ENCODE measurements around the gene RMND5B. TPM values are rescaled to one million over a fixed set of nuclear protein-coding genes. Genes with fewer than 3 reads are reported as not detected.
"Not testable (repeated sequence)": the region's sequence is repeated elsewhere in the genome, so short reads cannot be mapped to it uniquely, and the experiment has no call there.

Gene RMND5B
- total RNA-seq, 2 experiments from 2014 or later: 26.0 to 26.7 TPM

DNA sequence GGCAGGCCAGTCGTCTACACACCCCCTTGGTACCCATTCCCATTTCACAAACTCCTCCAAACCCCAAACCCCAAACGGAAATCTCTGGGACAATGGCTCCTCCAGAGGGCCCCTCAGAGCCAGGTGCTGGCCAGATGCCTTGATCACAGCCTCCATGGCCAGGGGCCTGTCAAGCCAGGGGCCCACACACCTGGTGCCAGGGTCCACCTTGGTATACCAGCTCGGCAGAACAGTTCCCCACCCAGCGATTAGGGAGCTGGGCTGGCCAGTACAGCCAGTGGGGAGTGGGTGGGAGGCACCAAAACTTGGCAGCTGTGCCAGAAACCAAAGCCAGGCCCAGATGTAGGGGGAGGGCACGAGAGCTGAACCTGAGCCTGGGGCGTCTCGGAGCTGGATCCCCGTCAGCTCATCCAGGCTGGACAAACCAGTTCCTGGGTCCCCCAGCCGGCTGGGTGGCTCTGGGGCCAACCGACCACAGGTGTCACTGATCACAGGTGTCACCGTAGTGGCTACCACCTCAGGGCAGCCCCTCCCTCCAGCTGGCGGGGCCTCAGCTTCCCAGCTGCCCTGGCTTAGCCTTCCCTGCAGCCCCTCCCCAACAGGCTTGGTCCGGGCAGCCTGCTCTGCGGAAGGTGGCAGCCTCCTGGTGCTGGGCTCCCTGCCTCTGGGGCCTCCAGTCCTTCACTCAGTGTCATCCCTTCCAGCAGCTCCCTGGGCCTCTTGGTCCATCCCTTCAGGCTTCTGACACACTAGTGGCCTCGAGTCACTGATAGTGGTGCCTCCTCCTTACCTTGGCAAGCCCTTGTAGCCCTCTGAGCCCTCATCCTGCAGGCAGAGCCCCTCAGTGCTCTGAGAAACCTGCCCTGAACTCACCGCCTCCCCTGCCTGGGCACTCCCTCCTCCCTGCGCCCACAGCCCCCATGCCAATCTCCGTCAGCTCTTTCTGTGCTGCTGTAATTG, 6.6 kb upstream of the RMND5B start:
- H3K27me3 Mint-ChIP-seq (ENCODE audit: low read depth): no peaks in the 10 kb centered on the region

GRCh38 chr5:178125253-178125906, 5.4 kb upstream of the RMND5B start:
- Mint-ChIP-seq H3K4me3 (no peak overlapping the region), H3K4me1 (ENCODE audit: low read depth) (peaks cover 14% of the 10 kb centered on the region), H3K9me3 (no peaks in the 10 kb centered on the region), H3K27ac (no peak overlapping the region), H3K27me3 (ENCODE audit: low read depth) (no peaks in the 10 kb centered on the region), H3K36me3 (ENCODE audit: low read depth) (no peaks in the 10 kb centered on the region)
- intact Hi-C loops (cut with micrococcal nuclease): no loop called here
- no peak for DNase-seq
- CTCF ChIA-PET: interaction anchor here (1.0 kb wide), 1 partner anchor 49 kb away, joined by 6 read pairs; no protein-coding TSS in a partner anchor

More for the DNA sequence above, 6.6 kb upstream of the RMND5B start:
- Mint-ChIP-seq H3K27ac (no peak overlapping the region), H3K4me1 (ENCODE audit: low read depth) (peaks cover 9% of the 10 kb centered on the region), H3K9me3 (no peaks in the 10 kb centered on the region), H3K36me3 (ENCODE audit: low read depth) (no peaks in the 10 kb centered on the region), H3K4me3 (no peak overlapping the region)
- no peak for DNase-seq
- CTCF ChIA-PET: interaction anchor here (0.5 to 1.7 kb wide), 5 partner anchors 13 to 57 kb away, joined by 3 to 6 read pairs (median 3); no protein-coding TSS in a partner anchor
- intact Hi-C loops (cut with micrococcal nuclease): no loop called here

DNA sequence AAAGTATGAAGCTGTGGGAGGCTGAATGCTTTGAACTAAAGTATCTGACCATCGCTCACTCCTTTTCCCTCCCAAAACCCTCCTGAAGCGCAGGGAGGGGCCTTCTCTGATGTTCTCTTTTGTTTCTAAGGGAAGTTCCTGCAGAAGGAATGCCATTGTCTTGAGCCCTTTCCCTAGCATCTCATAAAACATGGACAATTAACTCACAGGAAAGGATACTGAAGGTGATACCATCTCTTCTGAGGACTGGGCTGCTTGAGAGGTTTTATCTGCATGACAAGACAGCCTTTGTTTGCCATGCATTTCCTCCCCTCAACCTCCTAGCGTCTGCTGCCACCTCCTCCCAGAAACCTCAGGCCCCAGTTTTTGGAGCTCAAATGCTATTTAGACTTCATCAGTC, 4.3 kb upstream of the RMND5B start:
- DNase-seq: no peak
- CTCF ChIA-PET: interaction anchor here (0.6 kb wide), 1 partner anchor 35 kb away, joined by 3 read pairs; no protein-coding TSS in a partner anchor
- Mint-ChIP-seq H3K36me3 (ENCODE audit: low read depth) (peaks cover 1% of the 10 kb centered on the region), H3K9me3 (no peaks in the 10 kb centered on the region), H3K27me3 (ENCODE audit: low read depth) (no peaks in the 10 kb centered on the region), H3K4me3 (no peak overlapping the region), H3K27ac (no peak overlapping the region), H3K4me1 (ENCODE audit: low read depth) (peaks cover 7% of the 10 kb centered on the region)
- intact Hi-C loops (cut with micrococcal nuclease): no loop called here

DNA sequence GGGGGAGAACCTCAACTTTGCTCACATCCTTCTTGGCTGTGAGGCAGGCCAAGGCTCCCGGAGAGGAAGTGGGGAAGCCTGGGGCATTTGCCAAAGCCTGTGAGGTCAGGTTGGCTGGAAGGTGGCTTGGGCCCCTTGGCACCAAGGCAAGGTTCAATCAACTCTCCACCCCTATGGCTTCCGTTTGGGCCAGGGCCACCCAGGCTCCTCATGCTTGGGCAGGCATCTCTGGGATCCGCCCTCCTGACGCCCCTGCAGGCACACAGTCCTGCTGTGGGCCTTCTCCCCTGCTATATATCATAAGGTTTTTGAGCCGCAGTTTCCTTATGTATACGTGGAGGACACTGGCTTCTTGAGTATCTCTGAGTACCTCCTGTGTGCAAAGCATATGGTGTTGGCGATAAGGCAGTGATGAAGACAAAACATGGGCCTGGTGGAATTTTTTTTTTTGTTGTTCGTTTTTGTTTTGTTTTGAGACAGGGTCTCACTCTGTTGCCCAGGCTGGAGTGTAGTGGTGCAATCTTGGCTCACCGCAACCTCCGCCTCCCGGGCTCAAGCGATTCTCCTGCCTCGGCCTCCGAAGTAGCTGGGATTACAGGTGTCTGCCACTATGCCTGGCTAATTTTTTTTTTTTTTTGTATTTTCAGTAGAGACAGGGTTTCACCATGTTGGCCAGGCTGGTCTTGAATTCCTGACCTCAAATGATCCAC, 3.4 kb upstream of the RMND5B start:
- H3K27me3 Mint-ChIP-seq (ENCODE audit: low read depth); H3K36me3 Mint-ChIP-seq (ENCODE audit: low read depth); DNase-seq; H3K9me3 Mint-ChIP-seq; intact Hi-C loops (cut with micrococcal nuclease); H3K27ac Mint-ChIP-seq; H3K4me3 Mint-ChIP-seq: not testable (repeated sequence)
- CTCF ChIA-PET: interaction anchor here (0.6 kb wide), 1 partner anchor 13 kb away, joined by 4 read pairs; no protein-coding TSS in a partner anchor
- H3K4me1 Mint-ChIP-seq (ENCODE audit: low read depth): peaks cover 13% of the 10 kb centered on the region

DNA sequence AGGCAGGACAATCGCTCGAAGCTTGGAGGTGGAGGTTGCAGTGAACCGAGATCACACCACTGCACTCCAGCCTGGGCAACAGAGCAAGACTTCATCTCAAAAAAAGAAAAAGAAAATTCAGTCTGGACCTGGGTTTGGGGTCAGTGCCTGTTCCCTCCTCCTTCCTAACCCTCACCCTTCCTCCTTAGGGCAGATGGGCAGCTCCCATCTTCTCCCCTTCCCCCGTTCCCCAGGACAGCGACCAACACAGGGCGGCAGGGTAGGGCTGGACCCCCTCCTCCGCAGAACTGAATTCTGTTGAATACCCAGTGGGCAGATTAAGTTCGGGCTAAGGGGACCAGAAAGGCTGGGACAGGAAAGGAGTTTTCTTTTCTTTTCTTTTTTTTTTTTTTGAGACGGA, 1.5 kb upstream of the RMND5B start:
- no peaks in the 10 kb centered on the region for H3K9me3 Mint-ChIP-seq
- DNase-seq: no peak
- intact Hi-C loops (cut with micrococcal nuclease): no loop called here
- H3K36me3 Mint-ChIP-seq (ENCODE audit: low read depth): peaks cover 8% of the 10 kb centered on the region
- H3K4me3 Mint-ChIP-seq: peak overlapping the region; percentile 85
- H3K27me3 Mint-ChIP-seq (ENCODE audit: low read depth): no peaks in the 10 kb centered on the region
- H3K4me1 Mint-ChIP-seq (ENCODE audit: low read depth): peaks cover 24% of the 10 kb centered on the region
- CTCF ChIA-PET: interaction anchor here (0.6 to 1.0 kb wide), 2 partner anchors 10 to 934 kb away, joined by 4 to 6 read pairs; no protein-coding TSS in a partner anchor
- no peak overlapping the region for H3K27ac Mint-ChIP-seq

DNA sequence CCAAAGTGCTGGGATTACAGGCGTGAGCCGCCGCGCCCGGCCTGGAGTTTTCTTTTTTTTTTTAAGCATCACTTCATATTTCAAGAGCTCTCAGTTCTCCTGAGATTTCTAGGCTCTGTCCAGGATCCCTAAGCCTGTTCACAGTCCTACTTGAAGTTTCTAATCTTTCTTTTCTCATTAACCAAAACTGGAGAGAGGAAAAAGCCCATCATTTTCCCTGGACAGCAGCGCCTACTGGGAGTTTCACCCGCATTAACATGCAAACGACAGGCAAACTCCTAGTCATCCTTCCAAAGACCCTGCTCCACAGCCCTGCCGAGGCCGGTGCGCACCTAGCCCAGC, 609 bp upstream of the RMND5B start:
- DNase-seq; H3K36me3 Mint-ChIP-seq (ENCODE audit: low read depth); H3K9me3 Mint-ChIP-seq; H3K27me3 Mint-ChIP-seq (ENCODE audit: low read depth): not testable (repeated sequence)
- intact Hi-C loops (cut with micrococcal nuclease): loop anchor here (1.0 to 5.0 kb wide), 3 partner anchors 9 to 1763 kb away; partner anchors contain the start of gene ARL10
- H3K4me1 Mint-ChIP-seq (ENCODE audit: low read depth): peaks cover 27% of the 10 kb centered on the region
- CTCF ChIA-PET: interaction anchor here (0.6 to 0.7 kb wide), 3 partner anchors 9 to 38 kb away, joined by 3 to 5 read pairs (median 5); no protein-coding TSS in a partner anchor
- H3K4me3 Mint-ChIP-seq: peak overlapping the region; percentile 85
- peak overlapping the region; percentile 84 for H3K27ac Mint-ChIP-seq

DNA sequence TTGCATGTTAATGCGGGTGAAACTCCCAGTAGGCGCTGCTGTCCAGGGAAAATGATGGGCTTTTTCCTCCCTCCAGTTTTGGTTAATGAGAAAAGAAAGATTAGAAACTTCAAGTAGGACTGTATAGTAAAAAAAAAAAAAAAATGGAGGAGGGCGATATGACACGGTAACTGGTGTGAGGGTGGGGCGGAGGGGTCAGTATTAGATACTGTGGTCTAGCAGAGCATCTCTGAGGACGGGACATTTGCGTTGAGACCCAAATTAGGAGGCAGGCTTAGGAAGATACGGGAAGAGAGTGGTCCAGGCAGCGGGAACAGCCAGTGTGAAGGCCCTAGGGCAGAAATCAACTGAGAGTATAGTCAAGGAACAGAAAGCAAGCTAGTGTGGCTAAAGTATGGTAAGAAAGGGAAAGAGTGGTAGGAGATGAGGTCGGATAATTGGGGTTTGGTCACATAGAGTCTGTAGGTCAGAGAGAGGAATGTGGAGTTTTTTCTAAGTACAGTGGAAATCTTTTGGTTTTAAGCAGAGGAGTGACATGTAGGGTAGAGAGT, 707 bp downstream of the RMND5B start:
- CTCF ChIA-PET: interaction anchor here (1.2 to 1.5 kb wide), 2 partner anchors 10 to 55 kb away, joined by 4 to 6 read pairs; no protein-coding TSS in a partner anchor
- DNase-seq: no peak
- Mint-ChIP-seq H3K27ac (peak overlapping the region; percentile 78), H3K4me1 (ENCODE audit: low read depth) (peaks cover 30% of the 10 kb centered on the region), H3K36me3 (ENCODE audit: low read depth) (peaks cover 13% of the 10 kb centered on the region), H3K9me3 (no peaks in the 10 kb centered on the region), H3K27me3 (ENCODE audit: low read depth) (no peaks in the 10 kb centered on the region), H3K4me3 (peak overlapping the region; percentile 85)
- intact Hi-C loops (cut with micrococcal nuclease): loop anchor here (1.0 to 5.0 kb wide), 2 partner anchors 18 to 1764 kb away; partner anchors contain the start of genes ARL10 and N4BP3

- peaks cover 26% of the 10 kb centered on the region for H3K36me3 Mint-ChIP-seq (ENCODE audit: low read depth)
- DNase-seq: no peak
- peaks cover 27% of the 10 kb centered on the region for H3K4me1 Mint-ChIP-seq (ENCODE audit: low read depth)
- CTCF ChIA-PET: interaction anchor here (1.2 to 3.5 kb wide), 2 partner anchors 16 to 62 kb away, joined by 5 to 17 read pairs; no protein-coding TSS in a partner anchor
- H3K27me3 Mint-ChIP-seq (ENCODE audit: low read depth): no peaks in the 10 kb centered on the region
- no peak overlapping the region for H3K4me3 Mint-ChIP-seq
- no peaks in the 10 kb centered on the region for H3K9me3 Mint-ChIP-seq
- intact Hi-C loops (cut with micrococcal nuclease): no loop called here
- H3K27ac Mint-ChIP-seq: no peak overlapping the region
These were observed 6.2 kb downstream of the RMND5B start for GRCh38 chr5:178136990-178137389.

GRCh38 chr5:178137991-178138390, 7.2 kb downstream of the RMND5B start:
- Mint-ChIP-seq H3K36me3 (ENCODE audit: low read depth) (peaks cover 31% of the 10 kb centered on the region), H3K9me3 (no peaks in the 10 kb centered on the region), H3K27me3 (ENCODE audit: low read depth) (no peaks in the 10 kb centered on the region), H3K4me3 (no peak overlapping the region), H3K27ac (no peak overlapping the region), H3K4me1 (ENCODE audit: low read depth) (peaks cover 22% of the 10 kb centered on the region)
- no peak for DNase-seq
- CTCF ChIA-PET: interaction anchor here (1.2 to 3.5 kb wide), 2 partner anchors 17 to 63 kb away, joined by 5 to 17 read pairs; no protein-coding TSS in a partner anchor
- intact Hi-C loops (cut with micrococcal nuclease): no loop called here

- CTCF ChIA-PET: interaction anchor here (0.8 to 9.1 kb wide), 2 partner anchors 18 to 66 kb away, joined by 3 to 76 read pairs; no protein-coding TSS in a partner anchor
- Mint-ChIP-seq H3K4me3 (no peak overlapping the region), H3K27me3 (ENCODE audit: low read depth) (no peaks in the 10 kb centered on the region), H3K9me3 (no peaks in the 10 kb centered on the region), H3K4me1 (ENCODE audit: low read depth) (peaks cover 17% of the 10 kb centered on the region), H3K36me3 (ENCODE audit: low read depth) (peaks cover 36% of the 10 kb centered on the region), H3K27ac (no peak overlapping the region)
- intact Hi-C loops (cut with micrococcal nuclease): no loop called here
- no peak for DNase-seq
These were observed 10.7 kb downstream of the RMND5B start for GRCh38 chr5:178141550-178141949.

GRCh38 chr5:178142642-178143041, 11.8 kb downstream of the RMND5B start:
- H3K27ac Mint-ChIP-seq: no peak overlapping the region
- intact Hi-C loops (cut with micrococcal nuclease): no loop called here
- CTCF ChIA-PET: interaction anchor here (1.0 to 9.1 kb wide), 3 partner anchors 10 to 67 kb away, joined by 3 to 76 read pairs (median 6); no protein-coding TSS in a partner anchor

More at GRCh38 chr5:178142642-178143041, 11.8 kb downstream of the RMND5B start:
- no peak for DNase-seq
- Mint-ChIP-seq H3K4me3 (no peak overlapping the region), H3K9me3 (no peaks in the 10 kb centered on the region), H3K4me1 (ENCODE audit: low read depth) (peaks cover 17% of the 10 kb centered on the region), H3K27me3 (ENCODE audit: low read depth) (no peaks in the 10 kb centered on the region), H3K36me3 (ENCODE audit: low read depth) (peaks cover 36% of the 10 kb centered on the region)
